Loucy (cell line): ENCODE results near the gene PSORS1C2.

Experiments
- EZH2phosphoT487 ChIP-seq: fragments of 200-600 bp; IDR thresholded peaks from 2 replicates; pipeline ENCODE4 v1.6.1; 2018; ENCODE audit warnings: antibody characterized with exemption, mild to moderate bottlenecking, moderate library complexity, borderline replicate concordance
- TF ChIP-seq, protein P1 (sequence below): fragments of 200-600 bp; sonication (generic); conservative IDR thresholded peaks from 2 replicates; pipeline ENCODE4 v1.5.1; 2014; ENCODE audit warnings: mild to moderate bottlenecking, antibody characterized with exemption, low read length

DNA sequence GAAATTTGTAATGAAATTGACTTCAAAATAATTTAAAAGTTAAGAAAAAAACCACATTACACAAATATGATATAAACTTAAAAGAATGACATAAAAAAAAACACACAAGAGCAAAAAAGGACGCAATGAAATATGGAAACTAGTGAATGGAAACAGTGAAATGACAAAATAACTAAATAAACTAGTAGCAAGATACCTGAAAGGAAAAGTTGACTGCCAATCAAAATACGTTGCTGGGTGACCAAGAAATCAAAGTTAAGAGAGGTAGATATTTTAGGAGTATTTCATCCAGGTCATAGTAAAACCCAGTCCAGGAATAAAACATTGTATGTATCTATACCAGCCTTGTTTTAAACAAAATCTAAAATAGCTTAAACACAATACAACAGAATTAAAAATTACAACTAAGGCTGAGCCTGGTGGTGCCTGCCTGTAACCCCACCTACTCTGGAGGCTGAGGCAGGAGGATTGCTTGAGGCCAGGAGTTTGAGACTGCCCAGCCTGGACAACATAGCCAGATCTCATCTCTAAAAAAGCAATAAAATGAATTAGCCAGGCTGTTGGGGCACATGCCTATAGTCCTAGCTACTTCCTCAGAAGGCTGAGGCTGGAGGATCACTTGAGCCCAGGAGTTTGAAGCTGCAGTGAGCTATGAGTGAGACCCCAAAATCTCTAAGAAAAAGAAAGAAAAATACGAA is 48.4 kb downstream of the PSORS1C2 start:
- TF ChIP-seq, protein P1, sequence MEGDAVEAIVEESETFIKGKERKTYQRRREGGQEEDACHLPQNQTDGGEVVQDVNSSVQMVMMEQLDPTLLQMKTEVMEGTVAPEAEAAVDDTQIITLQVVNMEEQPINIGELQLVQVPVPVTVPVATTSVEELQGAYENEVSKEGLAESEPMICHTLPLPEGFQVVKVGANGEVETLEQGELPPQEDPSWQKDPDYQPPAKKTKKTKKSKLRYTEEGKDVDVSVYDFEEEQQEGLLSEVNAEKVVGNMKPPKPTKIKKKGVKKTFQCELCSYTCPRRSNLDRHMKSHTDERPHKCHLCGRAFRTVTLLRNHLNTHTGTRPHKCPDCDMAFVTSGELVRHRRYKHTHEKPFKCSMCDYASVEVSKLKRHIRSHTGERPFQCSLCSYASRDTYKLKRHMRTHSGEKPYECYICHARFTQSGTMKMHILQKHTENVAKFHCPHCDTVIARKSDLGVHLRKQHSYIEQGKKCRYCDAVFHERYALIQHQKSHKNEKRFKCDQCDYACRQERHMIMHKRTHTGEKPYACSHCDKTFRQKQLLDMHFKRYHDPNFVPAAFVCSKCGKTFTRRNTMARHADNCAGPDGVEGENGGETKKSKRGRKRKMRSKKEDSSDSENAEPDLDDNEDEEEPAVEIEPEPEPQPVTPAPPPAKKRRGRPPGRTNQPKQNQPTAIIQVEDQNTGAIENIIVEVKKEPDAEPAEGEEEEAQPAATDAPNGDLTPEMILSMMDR: no peak
- TF ChIP-seq EZH2phosphoT487: no peak
